Calu3 (cell line): ENCODE results near the gene TMEM14A. TPM values are rescaled to one million over a fixed set of nuclear protein-coding genes. Genes with fewer than 3 reads are reported as not detected.

Experiments used
- BruUV-seq: library from RNA; stranded (reverse); fragments of 400-500 nt; replicated peaks from 2 replicates; lab custom pipeline; 2021; lab: Mats Ljungman, UMichigan
- CTCF ChIA-PET: fragments of 300-600 bp; sonication (Branson Sonifier 250); formaldehyde crosslinking; loops from one replicate; lab custom pipeline; 2022; ENCODE audit warnings: antibody characterized with exemption; lab: Charles Lee
- DNase-seq: peaks from one replicate; pipeline ENCODE4 v3.0.0; 2022
- H3K27ac Mint-ChIP-seq: one replicate; pipeline ENCODE4 v1.8.0; 2022; ENCODE audit warnings: mixed read lengths; ENCODE audit not compliant: unreplicated experiment
- H3K27me3 Mint-ChIP-seq: one replicate; pipeline ENCODE4 v1.8.0; 2022; ENCODE audit warnings: mixed read lengths; ENCODE audit not compliant: unreplicated experiment
- H3K36me3 Mint-ChIP-seq: one replicate; pipeline ENCODE4 v1.8.0; 2022; ENCODE audit warnings: mild to moderate bottlenecking, moderate library complexity, mixed read lengths; ENCODE audit not compliant: insufficient read depth, unreplicated experiment
- H3K4me1 Mint-ChIP-seq: one replicate; pipeline ENCODE4 v1.8.0; 2022; ENCODE audit warnings: mild to moderate bottlenecking, low read depth, mixed read lengths; ENCODE audit not compliant: unreplicated experiment
- H3K4me3 Mint-ChIP-seq: one replicate; pipeline ENCODE4 v1.8.0; 2022; ENCODE audit warnings: mild to moderate bottlenecking, low read depth, moderate library complexity, mixed read lengths; ENCODE audit not compliant: unreplicated experiment
- H3K9me3 Mint-ChIP-seq: one replicate; pipeline ENCODE4 v1.8.0; 2022; ENCODE audit warnings: low read depth, mixed read lengths; ENCODE audit not compliant: unreplicated experiment
- intact Hi-C: fragments of 100-400 bp; cut with micrococcal nuclease; formaldehyde crosslinking; loops from one replicate; pipeline ENCODE4 v1.10.0; 2022; ENCODE audit not compliant: unreplicated experiment
- total RNA-seq: library from RNA; stranded (reverse); gene quantifications from 2 replicates; pipeline ENCODE4 v1.2.3, GENCODE V29; 2022
- TF ChIP-seq, protein P1 (sequence below): fragments of 200-600 bp; IDR thresholded peaks from one replicate; pipeline ENCODE4 v1.8.0; 2022; ENCODE audit warnings: antibody characterized with exemption; ENCODE audit not compliant: unreplicated experiment

Gene TMEM14A
- total RNA-seq, 1 experiment from 2014 or later = 34.6 TPM

DNA sequence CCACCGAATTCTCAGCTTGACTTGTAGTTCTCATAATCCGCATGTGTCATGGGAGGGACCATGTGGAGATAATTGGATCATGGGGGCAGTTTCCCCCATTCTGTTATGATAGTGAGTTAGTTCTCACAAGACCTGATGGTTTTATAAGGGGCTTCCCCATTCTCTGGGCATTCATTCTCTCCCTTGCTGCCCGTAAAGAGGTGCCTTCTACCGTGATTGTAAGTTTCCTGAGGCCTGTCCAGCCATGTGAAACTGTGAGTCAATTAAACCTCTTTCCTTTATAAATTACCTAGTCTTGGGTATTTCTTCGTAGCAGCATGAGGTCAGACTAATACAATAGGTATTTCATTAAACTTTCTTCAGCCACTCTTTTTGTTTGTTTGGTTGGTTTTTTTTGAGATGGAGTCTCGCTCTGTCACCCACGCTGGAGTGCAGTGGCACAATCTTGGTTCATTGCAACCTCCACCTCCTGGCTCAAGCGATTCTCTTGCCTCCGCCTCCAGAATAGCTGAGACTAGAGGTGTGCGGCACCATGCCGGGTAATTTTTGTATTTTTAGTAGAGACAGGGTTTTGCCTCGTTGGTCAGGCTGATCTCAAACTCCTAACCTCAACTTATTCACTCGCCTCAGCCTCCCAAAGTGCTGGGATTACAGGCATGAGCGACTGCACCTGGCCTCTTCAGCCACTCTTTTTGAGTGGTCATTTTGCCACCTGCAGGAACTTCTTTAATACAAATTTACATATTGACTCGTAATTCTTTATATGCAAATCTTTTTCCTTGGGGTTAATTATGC is 56.0 kb downstream of the TMEM14A start:
- DNase-seq = no peak
- H3K27ac Mint-ChIP-seq = no peak overlapping the region
- peaks cover 3% of the 10 kb centered on the region for H3K27me3 Mint-ChIP-seq
- peaks cover 23% of the 10 kb centered on the region for H3K4me1 Mint-ChIP-seq
- BruUV-seq = no TSS peak
- H3K9me3 Mint-ChIP-seq = no peaks in the 10 kb centered on the region
- peaks cover 5% of the 10 kb centered on the region for H3K36me3 Mint-ChIP-seq
- CTCF ChIA-PET = interaction anchor here (1.2 kb wide), 1 partner anchor 60 kb away, joined by 3 read pairs; no protein-coding TSS in a partner anchor
- no peak overlapping the region for H3K4me3 Mint-ChIP-seq
- intact Hi-C loops = loop anchor here (10.0 kb wide), 2 partner anchors 158 to 268 kb away; partner anchors contain the start of gene GSTA4
- TF ChIP-seq, protein P1, sequence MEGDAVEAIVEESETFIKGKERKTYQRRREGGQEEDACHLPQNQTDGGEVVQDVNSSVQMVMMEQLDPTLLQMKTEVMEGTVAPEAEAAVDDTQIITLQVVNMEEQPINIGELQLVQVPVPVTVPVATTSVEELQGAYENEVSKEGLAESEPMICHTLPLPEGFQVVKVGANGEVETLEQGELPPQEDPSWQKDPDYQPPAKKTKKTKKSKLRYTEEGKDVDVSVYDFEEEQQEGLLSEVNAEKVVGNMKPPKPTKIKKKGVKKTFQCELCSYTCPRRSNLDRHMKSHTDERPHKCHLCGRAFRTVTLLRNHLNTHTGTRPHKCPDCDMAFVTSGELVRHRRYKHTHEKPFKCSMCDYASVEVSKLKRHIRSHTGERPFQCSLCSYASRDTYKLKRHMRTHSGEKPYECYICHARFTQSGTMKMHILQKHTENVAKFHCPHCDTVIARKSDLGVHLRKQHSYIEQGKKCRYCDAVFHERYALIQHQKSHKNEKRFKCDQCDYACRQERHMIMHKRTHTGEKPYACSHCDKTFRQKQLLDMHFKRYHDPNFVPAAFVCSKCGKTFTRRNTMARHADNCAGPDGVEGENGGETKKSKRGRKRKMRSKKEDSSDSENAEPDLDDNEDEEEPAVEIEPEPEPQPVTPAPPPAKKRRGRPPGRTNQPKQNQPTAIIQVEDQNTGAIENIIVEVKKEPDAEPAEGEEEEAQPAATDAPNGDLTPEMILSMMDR = no peak

DNA sequence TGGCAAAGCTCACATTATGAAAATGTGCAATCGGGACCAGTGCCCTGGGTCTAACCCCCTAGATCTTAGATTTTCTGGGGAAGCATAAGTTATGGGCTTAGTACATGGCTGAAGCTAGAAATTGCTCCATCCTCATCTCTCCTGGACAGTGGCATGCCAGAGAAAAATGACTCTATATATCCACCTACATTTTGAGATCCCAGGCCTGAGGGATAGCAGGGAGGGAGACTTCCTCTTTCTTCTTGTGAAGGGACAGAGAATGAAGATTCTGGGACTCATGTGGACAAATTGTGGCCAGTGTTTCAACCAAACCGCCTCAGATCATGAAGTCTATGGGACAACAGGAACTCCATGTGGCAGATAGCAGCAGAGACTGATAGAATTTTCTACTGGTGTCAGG is 57.0 kb downstream of the TMEM14A start:
- intact Hi-C loops = loop anchor here (10.0 kb wide), 2 partner anchors 157 to 267 kb away; partner anchors contain the start of gene GSTA4
- CTCF ChIA-PET = no interaction called here
- TF ChIP-seq, protein P1 = no peak
- no peak overlapping the region for H3K27ac Mint-ChIP-seq
- H3K27me3 Mint-ChIP-seq = peaks cover 13% of the 10 kb centered on the region
- DNase-seq = no peak
- H3K4me1 Mint-ChIP-seq = peaks cover 23% of the 10 kb centered on the region
- H3K9me3 Mint-ChIP-seq = no peaks in the 10 kb centered on the region
- no peak overlapping the region for H3K4me3 Mint-ChIP-seq
- H3K36me3 Mint-ChIP-seq = peaks cover 5% of the 10 kb centered on the region
- BruUV-seq = no TSS peak

DNA sequence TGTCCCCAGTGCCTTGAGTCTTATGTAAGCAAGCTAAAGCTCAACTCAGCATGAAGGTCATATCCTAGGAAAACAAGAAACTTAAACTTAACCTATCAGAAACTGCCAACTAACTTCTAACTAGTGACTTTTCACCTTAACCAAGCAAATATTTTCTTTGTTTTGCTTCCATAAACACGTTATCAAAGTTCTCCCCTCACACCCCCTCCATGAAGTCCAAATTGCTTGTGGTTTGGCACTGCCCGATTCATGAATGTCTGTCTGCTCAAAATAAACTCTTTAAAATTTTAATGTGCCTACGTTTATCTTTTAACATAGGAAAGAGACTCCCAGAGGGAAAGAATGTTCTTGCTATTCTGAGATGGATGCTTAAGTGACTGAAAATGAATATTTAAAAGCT is 57.5 kb downstream of the TMEM14A start:
- Mint-ChIP-seq H3K4me1 (peaks cover 23% of the 10 kb centered on the region), H3K27me3 (peaks cover 18% of the 10 kb centered on the region), H3K27ac (no peak overlapping the region), H3K4me3 (no peak overlapping the region), H3K9me3 (no peaks in the 10 kb centered on the region), H3K36me3 (peaks cover 5% of the 10 kb centered on the region)
- no peak for DNase-seq
- no TSS peak for BruUV-seq
- CTCF ChIA-PET = interaction anchor here (1.2 kb wide), 1 partner anchor 10 kb away, joined by 3 read pairs; no protein-coding TSS in a partner anchor
- TF ChIP-seq, protein P1 = no peak
- intact Hi-C loops = loop anchor here (10.0 kb wide), 2 partner anchors 156 to 266 kb away; partner anchors contain the start of gene GSTA4

DNA sequence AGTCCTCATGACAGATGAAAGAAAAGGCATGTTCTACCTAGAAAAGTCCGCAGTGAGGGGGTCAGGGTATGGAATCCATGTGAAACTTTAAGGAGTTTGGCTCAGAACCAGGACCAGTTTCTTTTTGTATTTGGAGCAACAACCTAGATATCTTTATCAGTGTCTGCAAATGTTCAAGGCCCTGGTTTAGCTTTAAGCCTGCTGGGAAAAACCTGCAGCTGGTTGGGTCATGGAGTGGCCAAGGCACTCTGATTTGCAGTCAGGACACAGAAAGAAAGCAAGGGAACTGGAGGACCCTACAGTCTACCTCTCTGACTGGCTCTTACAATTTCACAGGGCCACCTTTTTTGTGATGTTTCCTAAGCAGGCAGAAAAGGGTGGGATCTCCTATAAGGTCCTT is 58.7 kb downstream of the TMEM14A start:
- Mint-ChIP-seq H3K4me3 (no peak overlapping the region), H3K36me3 (peaks cover 5% of the 10 kb centered on the region), H3K27me3 (peaks cover 30% of the 10 kb centered on the region), H3K9me3 (no peaks in the 10 kb centered on the region), H3K27ac (no peak overlapping the region), H3K4me1 (peaks cover 15% of the 10 kb centered on the region)
- TF ChIP-seq, protein P1 = no peak
- DNase-seq = no peak
- CTCF ChIA-PET = interaction anchor here (1.2 kb wide), 1 partner anchor 9 kb away, joined by 3 read pairs; no protein-coding TSS in a partner anchor
- BruUV-seq = no TSS peak
- intact Hi-C loops = loop anchor here (10.0 kb wide), 2 partner anchors 155 to 265 kb away; partner anchors contain the start of gene GSTA4
